ENCODE results near the gene SELENOO.

The SELENOO gene

GRCh38 chr22:50173311-50173982 is 27.4 kb upstream of the SELENOO start:
- DNase-seq (ENCODE audit: low read depth) = no peak

- DNase-seq (ENCODE audit: low read depth) = no peak
Measured at GRCh38 chr22:50173983-50174355, 26.8 kb upstream of the SELENOO start.

DNA sequence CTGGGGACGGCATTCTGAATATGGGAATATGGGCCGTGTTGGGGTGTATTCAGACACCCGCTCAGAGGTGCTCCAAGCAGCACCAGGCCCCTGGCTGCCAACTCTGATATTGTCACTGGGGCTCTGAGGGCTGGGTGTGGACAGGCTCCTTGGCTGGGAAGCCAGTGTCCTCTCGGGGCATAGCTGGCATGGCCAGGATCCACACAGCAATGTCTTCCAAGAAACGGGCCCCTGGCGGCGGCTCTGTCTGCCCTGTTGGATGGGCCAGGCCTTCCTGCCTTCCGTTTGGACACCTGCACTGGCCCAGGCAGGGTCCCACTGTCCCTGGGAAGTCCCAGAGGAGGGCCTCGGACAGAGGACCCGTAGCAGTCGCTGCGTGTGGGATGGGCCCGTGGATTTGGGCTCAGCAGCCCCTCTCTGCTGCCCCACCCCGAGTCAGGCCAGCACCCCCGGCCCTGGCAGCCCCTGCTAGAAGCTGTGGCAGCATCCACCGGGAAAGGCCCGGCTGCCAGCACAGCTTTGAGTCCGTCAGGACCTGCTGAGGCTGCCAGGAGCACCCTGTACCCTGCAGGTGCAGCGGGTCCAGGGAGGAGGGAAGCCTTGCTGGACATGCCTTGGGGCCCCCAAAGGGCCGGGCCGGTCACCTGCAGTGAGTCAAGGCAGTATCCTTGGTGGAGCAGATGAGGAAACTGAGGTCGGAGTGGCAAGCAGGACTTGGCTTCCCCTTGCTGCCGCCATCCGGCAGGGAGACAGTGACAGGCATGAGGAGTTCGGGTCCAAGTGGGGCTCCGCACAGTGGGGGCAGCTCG is 26.2 kb upstream of the SELENOO start:
- no peak for DNase-seq (ENCODE audit: low read depth)

- no peak for DNase-seq (ENCODE audit: low read depth)
Measured at GRCh38 chr22:50175191-50175461, 25.7 kb upstream of the SELENOO start.

DNA sequence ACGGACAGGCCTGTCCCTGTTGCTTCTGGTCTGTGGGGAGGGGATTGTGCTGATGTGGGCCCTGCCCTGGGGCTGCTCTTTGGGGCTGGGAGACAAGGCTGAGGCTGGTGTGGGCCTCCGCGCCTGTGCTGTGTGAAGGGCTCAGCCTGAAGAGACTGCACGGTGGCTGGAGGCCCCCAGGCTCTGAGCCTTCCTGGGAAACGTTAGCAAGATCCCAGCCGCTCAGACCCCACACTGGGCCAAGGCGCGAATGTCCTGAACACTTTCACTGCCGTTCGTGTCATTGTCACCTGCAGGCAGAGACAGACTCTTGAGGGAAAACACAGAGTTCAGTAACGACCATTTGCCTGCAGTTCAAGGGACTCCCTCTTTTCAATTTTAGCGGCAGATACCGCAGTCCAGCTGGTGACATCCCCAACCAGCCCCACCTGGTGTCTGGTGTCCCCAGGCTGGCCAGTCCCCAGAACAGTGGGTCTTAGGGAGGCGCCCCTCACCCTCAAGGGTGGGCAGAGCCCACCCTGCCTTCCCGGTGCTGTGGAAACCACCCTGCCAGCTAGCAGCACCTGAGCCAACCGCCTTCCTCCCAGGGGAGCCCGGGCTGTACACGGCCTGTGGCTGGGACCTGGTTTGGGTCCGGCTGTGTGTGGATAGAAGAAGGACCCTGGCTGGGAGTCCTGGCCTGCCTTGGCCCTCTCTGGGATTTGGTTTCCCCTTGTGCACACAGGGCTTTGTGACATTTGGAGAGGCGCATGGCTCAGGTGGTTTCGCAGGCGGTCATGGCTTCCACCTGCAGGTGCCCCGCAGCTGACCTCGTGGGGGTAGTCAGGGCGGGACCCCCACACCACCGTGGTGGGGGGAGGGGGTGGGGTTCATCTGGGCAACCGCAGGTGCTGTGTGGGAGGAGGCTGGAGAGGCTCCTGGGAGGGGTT is 24.6 kb upstream of the SELENOO start:
- no peak for DNase-seq (ENCODE audit: low read depth)

DNA sequence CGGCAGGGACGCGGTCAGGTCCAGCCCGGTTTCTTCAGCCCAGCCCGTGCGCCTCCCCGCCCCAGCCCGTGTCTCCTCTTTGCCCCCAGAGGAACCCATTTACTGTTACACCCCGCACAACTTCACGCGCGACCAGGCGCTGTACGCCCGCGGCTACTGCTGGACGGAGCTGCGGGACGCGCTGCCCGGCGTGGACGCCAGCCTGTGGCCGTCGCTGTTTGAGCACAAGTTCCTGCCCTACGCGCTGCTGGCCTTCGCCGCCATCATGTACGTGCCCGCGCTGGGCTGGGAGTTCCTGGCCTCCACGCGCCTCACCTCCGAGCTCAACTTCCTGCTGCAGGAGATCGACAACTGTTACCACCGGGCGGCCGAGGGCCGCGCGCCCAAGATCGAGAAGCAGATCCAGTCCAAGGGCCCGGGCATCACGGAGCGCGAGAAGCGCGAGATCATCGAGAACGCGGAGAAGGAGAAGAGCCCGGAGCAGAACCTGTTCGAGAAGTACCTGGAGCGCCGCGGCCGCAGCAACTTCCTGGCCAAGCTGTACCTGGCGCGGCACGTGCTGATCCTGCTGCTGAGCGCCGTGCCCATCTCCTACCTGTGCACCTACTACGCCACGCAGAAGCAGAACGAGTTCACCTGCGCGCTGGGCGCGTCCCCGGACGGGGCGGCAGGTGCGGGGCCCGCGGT is 23.8 kb upstream of the SELENOO start:
- no peak for DNase-seq (ENCODE audit: low read depth)

DNA sequence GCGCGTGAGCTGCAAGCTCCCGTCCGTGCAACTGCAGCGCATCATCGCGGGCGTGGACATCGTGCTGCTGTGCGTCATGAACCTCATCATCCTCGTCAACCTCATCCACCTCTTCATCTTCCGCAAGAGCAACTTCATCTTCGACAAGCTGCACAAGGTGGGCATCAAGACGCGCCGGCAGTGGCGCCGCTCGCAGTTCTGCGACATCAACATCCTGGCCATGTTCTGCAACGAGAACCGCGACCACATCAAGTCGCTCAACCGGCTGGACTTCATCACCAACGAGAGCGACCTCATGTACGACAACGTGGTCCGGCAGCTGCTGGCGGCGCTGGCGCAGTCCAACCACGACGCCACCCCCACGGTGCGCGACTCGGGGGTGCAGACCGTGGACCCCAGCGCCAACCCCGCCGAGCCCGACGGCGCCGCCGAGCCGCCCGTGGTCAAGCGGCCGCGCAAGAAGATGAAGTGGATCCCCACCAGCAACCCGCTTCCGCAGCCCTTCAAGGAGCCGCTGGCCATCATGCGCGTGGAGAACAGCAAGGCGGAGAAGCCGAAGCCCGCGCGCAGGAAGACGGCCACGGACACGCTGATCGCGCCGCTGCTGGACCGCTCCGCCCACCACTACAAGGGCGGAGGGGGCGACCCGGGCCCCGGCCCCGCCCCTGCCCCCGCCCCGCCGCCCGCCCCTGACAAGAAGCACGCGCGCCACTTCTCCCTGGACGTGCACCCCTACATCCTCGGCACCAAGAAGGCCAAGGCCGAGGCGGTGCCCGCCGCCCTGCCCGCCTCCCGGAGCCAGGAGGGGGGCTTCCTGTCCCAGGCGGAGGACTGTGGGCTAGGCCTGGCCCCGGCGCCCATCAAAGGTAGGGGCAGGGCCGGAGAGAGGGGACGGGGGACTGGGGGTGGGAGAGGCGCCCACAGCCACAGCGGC is 23.0 kb upstream of the SELENOO start:
- no peak for DNase-seq (ENCODE audit: low read depth)

GRCh38 chr22:50178471-50178864 is 22.3 kb upstream of the SELENOO start:
- no peak for DNase-seq (ENCODE audit: low read depth)

GRCh38 chr22:50178871-50179869 is 21.6 kb upstream of the SELENOO start:
- DNase-seq (ENCODE audit: low read depth) = no peak

DNA sequence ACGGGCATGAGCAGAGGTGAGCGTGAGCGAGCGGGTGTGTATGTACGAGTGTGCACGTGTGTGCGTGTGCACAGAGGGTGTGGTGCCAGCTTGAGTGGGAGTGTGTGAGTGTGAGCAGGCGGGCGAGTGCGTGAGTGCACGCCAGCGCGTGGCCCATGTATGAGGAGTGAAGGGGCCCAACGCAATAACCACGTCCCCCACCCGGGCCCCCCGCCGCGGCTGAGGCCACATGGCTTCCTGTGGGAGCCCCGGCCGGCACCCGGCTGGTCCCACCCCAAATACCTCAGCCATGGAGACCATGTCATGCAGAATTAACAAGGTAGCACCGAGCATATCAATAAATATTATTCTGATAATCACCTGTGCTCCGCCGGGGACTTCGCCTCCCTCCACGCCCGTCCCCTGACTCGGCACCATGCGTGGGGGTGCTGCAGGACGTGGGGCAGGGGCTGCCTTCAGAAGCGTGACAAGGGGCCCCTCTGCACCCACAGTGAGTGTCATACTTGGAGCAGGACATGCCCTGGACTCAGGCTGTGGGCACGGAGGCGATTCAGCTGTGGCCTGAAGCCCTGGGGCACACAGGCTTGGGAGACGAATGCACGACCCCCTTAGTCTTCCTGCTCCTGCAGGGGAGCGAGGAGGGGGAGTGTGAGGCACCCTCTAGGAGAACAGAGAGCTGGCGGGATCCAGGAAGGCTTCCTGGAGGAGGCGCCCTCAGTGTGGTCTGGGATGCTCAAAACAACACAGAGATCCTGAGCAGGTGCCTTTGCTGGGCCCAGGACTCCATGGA is 20.7 kb upstream of the SELENOO start:
- no peak for DNase-seq (ENCODE audit: low read depth)

DNA sequence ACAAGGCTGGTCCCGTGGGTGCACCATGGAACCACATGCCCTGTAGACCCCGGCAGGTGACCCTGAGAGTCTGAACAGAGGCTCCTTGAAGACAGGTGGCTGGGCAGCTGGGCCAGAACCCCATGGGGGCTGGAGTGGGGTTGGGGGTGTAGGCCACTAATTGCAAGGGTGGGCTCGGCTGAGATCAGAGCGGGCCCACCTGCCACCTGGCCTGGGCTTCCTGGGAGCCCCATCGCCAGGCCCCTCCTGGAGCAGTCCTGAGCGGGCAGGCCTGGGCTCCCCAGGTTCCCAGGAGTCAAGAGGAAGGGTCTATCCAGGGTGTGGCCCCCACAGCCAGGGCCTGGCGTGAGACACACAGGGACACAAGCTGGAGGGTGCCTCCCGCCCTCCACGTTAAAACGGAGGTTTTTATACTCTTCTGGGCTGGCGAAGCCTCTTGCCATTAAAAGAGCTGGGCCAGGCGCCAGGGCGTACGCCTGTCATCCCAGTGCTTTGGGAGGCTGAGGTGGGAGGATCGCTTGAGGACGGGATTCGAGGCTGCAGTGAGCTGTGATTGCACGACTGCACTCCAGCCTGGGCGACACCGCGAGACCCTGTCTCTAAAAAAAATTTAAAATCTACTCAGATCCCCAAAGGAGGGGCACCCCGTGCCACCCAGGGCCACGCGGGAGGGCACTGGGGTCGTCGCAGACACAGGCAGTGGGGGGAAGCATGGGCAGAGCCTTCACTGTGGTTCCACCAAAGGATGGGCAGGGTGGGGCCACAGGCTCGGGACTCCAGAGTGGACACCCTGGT is 19.9 kb upstream of the SELENOO start:
- DNase-seq (ENCODE audit: low read depth) = no peak

GRCh38 chr22:50182176-50183081 is 18.4 kb upstream of the SELENOO start:
- no peak for DNase-seq (ENCODE audit: low read depth)

DNA sequence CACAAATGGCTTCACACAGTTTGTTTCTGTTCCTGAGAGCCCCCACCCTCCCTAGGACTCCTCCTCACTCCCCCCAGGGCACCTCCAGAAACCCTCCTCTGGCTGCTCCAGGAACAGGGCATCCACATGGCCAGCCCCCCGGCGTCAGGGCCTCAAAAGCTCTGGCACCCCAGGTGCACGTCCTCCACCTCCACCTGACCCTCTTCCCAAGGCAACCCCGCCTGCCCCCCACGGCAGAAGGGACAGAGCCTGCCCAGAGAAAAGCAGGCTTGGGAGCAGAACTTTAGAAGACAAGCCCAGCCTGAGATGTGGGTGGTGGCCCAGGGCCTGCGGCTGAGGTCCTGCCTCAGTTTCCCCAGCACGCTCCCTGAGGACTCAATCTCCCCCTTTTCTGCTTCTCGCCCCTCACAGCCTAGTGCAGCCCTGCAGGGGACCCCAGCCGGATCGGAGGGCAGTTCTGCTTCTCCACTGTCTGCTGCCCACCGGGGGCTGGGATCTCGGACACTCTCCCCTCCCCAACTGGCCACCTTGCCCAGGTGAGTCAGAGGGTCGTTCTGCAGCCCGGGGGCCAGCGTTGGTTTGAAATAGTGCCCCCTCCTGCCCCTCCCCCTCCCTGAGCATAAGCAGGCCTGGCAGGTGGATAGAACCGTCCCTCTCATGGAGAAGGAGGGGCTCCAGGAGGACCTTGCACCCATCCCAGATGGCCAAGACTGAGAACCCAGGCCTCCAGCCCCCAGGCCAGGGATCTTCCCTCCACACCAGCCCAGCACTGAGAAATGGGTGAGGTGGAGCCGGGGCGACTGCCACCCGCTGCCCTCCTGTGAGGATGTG is 17.5 kb upstream of the SELENOO start:
- DNase-seq (ENCODE audit: low read depth) = no peak

GRCh38 chr22:50184004-50184901 is 16.6 kb upstream of the SELENOO start:
- no peak for DNase-seq (ENCODE audit: low read depth)

GRCh38 chr22:50184902-50185374 is 15.9 kb upstream of the SELENOO start:
- DNase-seq (ENCODE audit: low read depth) = no peak

Measured in activated T-cell treated with anti-CD3 and anti-CD28 coated beads for 1 hour (primary cell).